GM20000 (cell line): ENCODE data around the gene SRBD1.
A peak's percentile ranks its signal among the peaks of the same experiment; 100 is the strongest.

Experiments used
- DNase-seq: peaks from one replicate; pipeline ENCODE4 v3.0.0; 2012; ENCODE audit warnings: low spot score
- CTCF ChIP-seq: IDR thresholded peaks from 2 replicates; pipeline ENCODE4 v1.5.1; 2012; ENCODE audit warnings: mild to moderate bottlenecking, control low read depth; ENCODE audit errors: extremely low read depth, missing control alignments

Gene SRBD1

GRCh38 chr2:45649858-45650811 lies 39.1 kb upstream of the SRBD1 start:
- DNase-seq = peak; percentile 74
- TF ChIP-seq CTCF = no peak

GRCh38 chr2:45649462-45649857 lies 38.4 kb upstream of the SRBD1 start:
- no peak for TF ChIP-seq CTCF
- DNase-seq = peak; percentile 35

- no peak for DNase-seq
- no peak for TF ChIP-seq CTCF
These were observed 37.6 kb upstream of the SRBD1 start for GRCh38 chr2:45648636-45649035.

- no peak for TF ChIP-seq CTCF
- DNase-seq = no peak
These were observed 37.0 kb upstream of the SRBD1 start for GRCh38 chr2:45647986-45648520.

GRCh38 chr2:45647356-45647755 lies 36.3 kb upstream of the SRBD1 start:
- no peak for TF ChIP-seq CTCF
- no peak for DNase-seq

GRCh38 chr2:45646289-45646688 lies 35.2 kb upstream of the SRBD1 start:
- TF ChIP-seq CTCF = no peak
- DNase-seq = no peak
